HG02970 (cell line): ENCODE data around the gene ADGRL3.

ENCODE experiments used
- ATAC-seq: cut with Tn5 transposase; IDR thresholded peaks from one replicate; pipeline ENCODE4 v1.9.1; 2021; ENCODE audit warnings: mild to moderate bottlenecking, moderate library complexity, moderate number of reproducible peaks; ENCODE audit not compliant: unreplicated experiment, low FRiP score

ADGRL3 gene

DNA sequence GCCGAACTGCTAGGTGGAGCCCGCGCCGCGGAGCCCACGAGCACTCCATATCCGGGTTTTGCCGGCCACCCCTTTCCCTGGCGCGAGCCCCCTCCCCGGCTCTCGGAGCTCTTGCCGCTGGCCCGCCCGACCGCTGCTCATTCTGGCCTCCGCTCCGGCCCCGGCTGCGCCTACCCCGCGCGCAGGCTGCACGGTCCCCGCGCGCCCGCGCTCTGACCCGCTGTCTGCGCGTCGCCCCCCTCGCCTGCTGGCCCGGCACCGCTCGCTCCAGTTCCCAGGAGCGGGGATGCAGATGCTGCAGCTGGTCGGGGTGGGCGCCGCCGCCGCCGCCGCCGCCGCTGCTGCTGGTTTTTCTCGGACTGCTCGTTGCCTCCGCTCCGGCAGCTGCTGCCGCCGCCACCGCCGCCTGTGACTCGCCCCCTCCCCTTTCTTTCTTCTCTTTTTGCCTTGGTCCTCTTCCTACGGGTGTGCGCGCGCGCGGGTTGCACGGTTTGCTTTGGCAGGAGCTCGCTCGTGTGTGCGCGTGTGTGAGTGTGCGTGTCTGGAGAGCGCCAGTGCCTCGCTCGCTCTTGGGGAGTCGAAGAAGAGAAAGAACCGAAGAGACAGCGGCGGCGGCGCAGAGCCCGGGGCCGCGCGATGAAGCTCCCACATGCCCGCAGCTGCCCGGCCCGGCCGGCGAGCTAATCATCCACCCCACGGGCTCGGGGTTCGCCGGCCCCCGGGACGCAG, at the start of gene ADGRL3:
ADGRL3 (plus strand) TSS at position 140 of the 729 bp plus-strand sequence.
- ATAC-seq, result no peak

DNA sequence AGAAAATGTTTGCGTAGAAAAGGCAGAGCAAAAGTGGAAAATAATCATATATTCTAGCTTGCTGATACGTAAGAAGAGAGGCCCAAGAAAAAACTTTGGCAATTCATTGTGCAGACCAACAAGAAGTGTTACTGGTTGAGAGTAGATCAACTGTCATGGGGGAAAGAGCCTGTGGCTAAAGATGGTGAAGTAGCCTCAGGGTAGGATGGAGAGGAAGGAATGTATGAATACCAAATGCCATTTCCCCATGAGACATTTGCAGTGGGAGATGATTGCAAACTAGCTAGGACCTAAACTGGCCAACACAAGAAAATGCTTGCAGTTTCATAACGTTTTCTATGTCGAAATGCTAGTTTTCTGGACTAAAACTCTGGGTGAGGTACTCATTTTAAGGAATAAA, 47.7 kb upstream of the ADGRL3 start:
- no peak for ATAC-seq

DNA sequence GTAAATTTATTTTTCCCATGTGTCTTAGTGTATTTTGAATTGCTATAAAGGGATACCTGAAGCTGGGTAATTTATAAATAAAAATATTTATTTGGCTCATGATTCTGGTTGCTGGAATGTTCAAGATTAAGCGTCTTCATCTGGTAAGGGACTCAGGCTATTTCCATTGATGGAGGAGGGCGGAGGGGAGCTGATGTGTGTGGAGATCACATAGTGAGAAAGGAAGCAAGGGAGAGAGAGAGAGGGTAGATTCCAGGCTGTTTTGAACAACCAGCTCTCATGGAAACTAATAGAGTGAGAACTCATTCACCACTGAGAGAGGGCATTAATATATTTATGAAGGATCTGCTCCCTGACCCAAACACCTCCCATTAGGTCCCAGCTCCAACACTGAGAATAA, 39.6 kb upstream of the ADGRL3 start:
- ATAC-seq, result no peak

DNA sequence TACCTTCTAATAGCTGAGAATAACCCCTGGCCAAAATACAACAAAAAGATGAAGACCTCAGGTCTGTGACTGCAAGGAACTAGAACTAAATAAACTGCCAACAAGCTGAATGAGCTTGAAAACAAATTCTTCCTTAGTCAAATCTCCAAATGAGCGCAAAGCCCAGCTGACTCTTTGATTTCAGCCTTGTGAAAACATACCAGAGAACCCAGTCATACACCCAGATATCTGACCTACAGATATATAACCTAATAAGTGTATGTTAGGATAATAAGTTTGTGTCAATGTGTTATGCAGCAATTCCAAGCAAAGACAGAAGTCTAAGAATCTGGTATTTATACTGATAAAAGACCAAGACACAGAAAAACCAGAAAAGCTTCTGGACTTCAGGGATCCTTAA, 38.0 kb upstream of the ADGRL3 start:
- ATAC-seq, result no peak

DNA sequence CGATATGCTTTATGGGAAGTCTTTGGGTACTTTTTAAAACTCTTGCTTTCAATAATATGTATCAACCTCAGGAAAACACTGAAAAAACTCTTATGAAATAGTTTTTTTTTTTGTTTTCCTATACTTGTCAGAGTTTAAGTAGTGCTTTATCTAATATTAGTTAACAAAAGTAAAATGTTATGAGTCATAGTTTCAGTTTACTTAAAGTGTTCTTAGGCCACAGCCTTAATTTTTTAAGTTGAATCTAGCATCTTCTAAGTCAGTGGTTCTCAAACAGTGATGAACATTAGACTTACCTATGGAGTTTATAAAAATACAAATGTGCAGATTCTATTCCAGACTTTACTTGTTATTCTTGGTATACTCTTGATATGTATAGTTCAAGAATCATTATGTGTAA, 26.3 kb upstream of the ADGRL3 start:
- no peak for ATAC-seq

DNA sequence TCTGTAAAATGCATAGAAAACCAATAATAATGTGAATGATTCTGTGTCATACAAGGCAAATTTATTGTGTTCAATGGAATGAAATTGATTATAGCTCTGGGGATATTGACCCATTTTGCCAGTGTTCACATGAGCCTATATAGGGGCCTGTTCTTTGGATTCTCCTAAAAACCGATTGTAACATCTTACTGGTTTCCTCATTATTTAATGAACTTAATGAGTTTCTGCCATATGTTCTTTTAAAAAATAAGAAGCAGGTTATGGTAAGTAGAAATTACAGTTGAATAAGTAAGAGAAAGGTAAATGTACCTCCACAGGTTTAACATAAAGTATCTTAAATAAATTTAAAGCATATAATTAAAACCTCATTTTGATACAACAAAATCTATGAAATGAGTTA, 24.6 kb upstream of the ADGRL3 start:
- no peak for ATAC-seq

DNA sequence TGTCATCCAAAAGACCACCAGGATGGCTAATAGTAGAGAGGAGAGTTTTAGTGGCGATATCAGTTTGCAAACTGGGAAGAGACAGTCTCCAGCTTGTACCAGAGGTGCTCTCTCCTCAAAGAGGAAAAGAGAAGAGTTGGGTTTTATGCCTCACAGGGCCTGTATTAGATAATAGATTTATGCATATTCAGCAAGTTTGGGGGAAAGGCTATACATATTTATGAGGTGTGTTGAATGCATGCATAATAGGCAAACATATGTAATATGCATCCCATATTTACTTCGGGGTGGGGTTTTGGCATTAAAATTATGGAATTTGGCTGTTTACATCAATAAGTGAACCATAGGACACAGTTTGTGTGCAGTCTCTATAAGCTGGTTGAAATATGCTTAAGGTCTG, 22.8 kb upstream of the ADGRL3 start:
- ATAC-seq, result no peak

DNA sequence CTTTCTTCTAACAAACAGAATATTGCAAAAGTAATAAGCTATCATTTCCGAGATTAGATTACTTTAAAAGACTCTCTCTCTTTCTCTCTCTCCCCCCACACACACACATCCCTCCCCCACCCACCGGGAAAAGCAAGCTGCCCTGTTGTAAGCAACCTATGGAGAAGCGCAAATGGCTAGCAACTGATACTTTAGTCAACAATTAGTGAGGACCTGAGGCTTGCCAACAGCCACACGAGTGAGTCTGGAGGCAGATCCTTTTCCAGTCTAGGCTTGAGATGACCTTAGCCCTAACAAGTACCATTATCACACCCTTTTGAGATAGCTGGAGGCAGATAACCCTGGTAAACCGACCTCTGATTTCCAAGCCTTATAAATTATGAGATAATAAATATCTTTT, 19.7 kb upstream of the ADGRL3 start:
- ATAC-seq, result no peak

DNA sequence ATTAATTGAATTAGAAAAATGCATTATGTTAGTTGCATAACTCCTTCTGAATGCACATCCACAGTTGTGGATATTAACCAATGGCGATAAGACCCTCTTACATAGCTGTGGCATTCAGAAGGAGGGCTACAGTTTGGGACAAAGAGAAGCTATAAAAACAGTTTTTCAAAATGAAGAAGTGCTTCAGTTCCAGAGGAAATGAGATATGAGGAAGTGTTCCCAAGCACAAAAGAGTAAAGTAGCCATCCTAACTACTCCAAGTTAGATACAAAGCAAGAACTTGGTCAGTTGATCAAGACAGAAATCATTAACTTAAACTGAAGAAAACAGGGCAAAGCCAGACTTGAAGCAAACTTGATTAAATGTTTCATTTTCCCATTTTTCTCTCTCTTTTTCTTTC, 17.2 kb upstream of the ADGRL3 start:
- no peak for ATAC-seq

DNA sequence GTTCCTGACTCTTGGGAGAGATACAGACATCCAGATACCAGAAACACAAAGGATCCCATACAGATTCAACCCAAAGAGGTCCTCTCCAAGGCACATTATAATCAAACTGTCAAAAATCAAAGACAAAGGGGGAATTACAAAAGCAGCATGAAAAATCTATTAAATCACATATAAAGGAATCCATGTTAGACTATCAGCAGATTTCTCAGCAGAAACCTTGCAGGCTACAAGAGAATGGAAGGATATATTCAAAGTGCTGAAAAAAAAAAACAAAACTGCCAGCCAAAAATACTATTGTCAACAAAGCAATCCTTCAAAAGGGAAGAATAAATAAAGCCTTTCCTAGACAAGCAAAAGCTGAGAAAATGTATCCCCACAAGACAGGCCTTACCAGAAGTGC, 14.8 kb upstream of the ADGRL3 start:
- no peak for ATAC-seq

DNA sequence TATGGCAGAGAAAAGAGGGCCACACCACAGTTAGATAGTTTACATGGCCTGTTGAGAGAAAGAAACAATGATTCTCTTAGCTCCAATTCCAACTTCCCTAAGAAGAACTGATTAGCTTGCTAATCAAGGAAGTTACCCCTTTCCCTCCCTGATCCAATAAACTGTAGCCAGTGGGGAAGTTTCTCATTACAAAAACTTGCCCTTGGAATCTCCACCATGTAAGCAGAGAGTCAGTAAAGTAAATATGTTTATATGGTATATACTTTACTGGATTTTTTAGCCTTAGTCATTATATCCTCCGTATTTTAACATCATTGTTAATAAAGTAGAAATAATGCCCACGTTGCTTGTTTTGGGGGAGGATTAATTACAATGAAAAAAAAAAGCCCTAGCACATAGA, 7.7 kb upstream of the ADGRL3 start:
- no peak for ATAC-seq

DNA sequence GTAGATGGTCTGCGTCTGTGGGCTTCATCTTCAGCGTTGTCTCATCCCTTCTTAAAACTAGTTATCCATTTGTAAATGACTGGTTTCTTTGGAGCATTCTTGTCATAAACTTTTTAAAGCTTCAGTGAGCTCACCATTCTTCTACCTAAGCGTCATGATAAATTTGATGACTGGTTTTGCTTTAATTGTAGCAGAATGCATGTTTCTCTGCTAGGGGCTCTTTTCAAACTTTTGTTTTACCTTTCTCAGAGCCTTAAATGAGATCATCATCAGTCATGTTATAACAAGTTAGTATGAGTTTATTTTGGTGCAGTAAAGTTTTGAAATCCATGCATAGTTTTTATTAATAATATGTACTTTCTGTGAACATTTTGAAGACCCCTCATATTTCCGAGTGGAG, 6.3 kb upstream of the ADGRL3 start:
- ATAC-seq, result no peak

DNA sequence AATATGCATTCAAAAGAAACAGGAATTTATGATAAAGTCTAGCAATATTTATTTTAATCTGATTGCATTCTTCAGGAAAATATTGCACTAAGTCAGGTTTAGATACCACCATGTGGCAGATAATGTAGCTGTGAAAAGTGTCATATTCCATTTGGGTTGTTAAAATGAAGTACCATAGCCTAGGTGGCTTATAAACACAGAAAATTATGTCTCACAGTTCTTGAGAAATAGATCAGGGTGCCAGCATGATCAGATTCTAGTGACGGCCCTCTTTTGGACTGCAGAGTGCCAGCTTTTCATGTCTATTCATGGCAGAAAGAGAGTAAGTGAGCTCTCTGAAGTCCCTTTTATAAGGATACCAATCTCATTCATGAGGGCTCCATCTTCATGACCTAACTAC, 5.6 kb upstream of the ADGRL3 start:
- ATAC-seq, result no peak

DNA sequence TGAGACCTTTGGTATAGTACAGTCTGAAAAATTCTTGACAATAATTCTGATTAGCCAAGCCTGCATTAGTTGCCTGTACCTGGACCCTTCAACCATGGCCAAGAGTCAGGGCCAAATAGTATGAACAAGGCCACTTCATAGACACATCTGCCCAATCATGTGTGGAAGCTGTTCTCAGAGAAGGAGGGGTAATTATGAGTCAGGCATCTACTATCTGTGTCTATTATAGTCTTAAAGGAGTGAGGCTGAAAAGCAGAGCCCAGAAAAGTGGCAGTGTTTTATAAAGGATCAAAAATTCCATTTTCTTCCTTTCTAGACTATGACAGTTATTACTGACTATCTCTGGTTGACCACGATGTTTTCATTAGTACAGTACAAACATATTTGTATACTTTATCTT, 5.0 kb upstream of the ADGRL3 start:
- no peak for ATAC-seq

DNA sequence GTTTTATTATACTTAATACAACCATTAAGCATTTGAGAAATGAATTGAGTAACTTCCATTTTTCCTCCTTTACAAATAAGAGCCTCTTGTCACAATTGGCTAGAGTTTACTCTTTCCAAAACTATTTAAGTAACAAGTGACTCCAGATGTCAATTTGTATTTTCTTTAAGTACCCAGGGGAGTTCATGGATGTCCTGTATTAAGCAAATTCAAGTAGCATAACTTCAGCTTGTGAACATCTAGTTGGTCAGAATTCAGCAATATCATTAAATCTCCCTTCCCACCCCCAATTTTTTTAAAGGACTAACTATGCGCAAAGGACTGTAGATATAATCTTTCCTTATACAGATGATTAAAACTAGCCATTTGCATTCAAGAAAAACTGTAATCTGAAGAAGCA, 1.4 kb upstream of the ADGRL3 start:
- ATAC-seq, result no peak

DNA sequence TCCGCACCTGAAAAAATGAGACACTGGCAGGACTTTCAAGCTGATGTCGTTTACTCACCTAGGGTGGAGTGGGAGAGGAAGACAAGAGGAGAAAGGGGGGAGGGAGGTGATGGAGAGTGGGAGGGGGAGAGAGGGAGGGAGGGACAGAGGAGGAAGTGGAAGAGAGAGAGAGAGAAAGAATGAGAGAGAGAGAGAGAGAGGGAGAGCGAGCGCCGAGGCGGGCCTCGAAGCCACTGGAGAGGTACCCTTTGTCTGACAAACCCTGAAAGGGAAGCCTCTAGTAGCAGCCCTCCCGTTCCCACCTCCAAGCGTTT, 296 bp upstream of the ADGRL3 start:
- ATAC-seq, result no peak

DNA sequence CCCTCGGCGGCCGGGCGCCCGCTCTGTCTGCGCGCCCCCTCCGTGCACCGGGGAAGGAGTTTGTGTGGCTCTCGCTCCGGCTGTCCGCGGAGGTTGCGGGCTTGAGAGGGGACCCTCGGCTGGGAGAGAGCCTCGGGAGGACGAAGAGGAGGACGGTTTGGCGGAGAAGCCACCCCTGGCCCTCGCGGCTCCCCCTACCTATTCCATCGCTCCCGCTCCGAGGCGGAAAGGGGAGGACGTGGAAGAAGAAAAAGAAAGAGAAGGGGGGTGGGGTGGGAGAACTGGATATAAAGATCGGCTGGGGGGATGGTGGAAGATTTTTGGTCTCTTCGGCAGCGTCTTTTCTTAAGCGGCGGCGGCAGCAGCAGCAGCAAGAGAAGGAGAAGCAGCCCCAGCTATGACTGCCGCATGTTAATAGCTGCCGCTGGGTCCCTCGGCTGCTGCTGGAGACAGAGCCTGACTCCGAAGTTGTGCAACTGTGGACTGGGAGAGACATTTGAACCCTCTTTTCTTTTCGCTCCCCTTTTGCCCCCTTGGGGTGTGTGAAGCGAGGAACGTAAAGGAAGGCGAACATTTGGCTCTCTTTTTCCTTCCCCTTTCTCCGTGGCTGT, 895 bp downstream of the ADGRL3 start:
- ATAC-seq, result no peak

DNA sequence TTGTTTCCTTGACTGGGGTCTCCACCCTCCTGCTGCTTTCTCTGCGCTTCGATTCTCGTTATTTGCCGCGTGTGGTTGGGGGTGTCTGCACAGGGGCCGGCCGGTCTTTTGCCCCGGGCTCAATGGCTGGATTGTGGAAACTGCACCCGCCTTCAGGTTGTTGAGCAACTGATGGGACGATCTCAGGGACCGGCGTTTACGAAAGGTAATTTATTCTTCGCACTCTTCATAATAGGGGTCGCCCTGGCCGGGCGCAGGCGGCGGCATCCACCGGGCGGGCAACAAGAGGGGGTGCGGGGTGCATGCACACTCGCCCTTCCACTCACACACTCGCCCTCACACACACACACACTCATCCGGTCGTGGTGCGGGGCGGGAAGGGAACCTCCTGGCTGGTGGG, 1.4 kb downstream of the ADGRL3 start:
- ATAC-seq, result no peak

DNA sequence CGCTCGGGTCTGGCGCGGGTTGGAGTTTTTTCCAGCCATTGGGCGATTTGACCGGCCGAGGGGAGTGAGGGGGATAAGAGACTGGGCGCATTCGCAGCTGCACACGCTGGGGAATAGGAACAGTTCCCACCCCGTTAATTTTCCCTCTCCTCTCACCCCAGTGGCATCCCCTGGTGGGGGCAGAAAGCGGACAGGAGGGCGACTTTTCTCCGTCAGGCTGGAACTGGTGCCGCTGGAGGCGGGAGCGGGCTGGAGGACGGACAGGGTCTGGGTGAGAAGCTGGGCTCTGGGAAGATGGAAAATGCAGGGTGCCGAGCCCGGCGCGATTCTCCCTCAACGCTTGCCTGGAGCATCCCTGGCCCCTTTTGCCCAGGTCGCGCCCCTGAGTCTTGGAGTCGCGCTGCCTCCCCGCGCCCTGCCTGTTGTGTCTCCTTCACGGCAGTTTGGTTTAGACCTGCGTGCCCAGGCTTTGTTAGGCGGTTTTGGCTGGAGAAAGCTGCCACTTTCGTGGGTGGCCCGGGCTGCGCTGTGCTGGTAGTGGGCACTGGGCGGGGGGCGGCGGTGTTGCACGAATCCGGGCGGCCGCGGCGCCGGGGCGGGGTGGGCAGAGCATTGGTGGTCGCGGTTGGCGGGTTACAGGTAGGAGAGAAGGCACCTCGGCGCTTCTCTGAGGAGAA, 2.0 kb downstream of the ADGRL3 start:
- ATAC-seq, result no peak

DNA sequence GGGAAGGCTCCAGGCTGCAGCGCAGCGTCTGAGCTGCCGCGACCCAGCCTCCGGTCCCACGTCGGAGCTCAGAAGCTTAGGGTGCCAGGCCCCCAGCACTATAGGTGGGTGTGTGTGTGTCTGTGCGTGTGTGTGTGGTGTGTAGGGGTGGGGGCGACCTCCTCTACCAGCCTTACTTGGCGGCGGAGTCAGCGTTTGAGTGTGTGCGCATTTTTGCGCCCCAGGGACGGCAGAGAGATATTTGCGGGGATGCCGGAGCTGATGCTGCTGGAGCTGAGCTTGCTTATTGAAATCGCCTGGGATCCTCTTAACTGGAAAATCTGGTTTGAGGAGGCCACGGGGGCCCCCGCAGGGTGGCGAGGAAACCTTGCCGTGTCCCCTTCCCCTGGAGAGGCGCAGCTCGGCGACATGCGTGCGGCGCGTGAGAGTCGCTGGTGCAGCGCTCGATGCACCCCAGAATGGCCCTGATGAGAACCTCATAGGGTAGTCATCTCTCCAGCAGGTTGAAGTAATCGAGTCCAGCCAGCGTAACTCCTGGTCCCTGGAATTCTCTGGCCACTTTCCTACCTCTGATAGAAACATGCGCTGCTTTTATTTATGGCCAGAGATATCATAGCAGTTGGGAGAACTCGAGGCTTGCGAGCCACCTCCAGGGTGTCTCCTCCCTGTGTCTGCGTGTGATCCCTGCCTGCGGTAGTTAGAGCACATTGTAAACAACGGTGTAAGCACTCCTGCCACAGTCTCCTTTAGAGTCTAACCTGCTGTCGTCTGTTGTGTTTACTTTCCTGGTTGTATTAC, 2.7 kb downstream of the ADGRL3 start:
- no peak for ATAC-seq

DNA sequence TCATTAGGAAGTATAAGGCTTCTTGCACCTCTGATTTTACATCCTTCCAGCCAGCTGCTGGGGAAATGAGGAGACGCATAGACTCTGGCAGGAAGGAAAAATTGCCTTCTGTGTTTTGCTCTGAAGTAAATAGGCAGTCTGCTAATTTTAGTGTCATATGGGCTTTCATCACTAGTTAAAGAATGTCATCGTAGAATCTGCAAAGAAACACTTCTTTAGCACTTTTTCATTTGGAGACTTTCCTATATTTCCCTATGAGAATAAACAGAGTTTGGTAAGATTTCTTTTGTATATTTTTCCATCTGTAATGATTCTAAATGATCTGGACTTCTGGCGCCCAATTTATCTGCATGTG, 3.3 kb downstream of the ADGRL3 start:
- no peak for ATAC-seq
